Keratinocyte (primary cell): Measurements from ENCODE around the gene ATOX1. TPM values are rescaled to one million over a fixed set of nuclear protein-coding genes. Genes with fewer than 3 reads are reported as not detected.

Experiments used
- DNase-seq: peaks from one replicate; pipeline ENCODE4 v3.0.0-alpha.2; 2011; ENCODE audit warnings: low read depth, missing footprints, low spot score
- FAIRE-seq: peaks from 2 replicates; lab custom pipeline; 2011; peaks lifted over from hg19 to GRCh38; lab: Jason Lieb, UNC
- H2AFZ ChIP-seq: 2 replicates; pipeline ENCODE4 v1.6.0; 2012; ENCODE audit warnings: low read length, control low read depth, inconsistent platforms; ENCODE audit not compliant: control insufficient read depth
- H3K27ac ChIP-seq: 2 replicates; pipeline ENCODE4 v1.5.1; 2011; ENCODE audit warnings: low read length; ENCODE audit not compliant: control insufficient read depth, insufficient read depth
- H3K27me3 ChIP-seq: 3 replicates; pipeline ENCODE4 v1.6.0; 2011; ENCODE audit warnings: low read length; ENCODE audit not compliant: control insufficient read depth, insufficient read depth; ENCODE audit errors: extremely low read depth
- H3K36me3 ChIP-seq, 2 experiments: 2 replicates in 1 of 2; 3 replicates in 1 of 2; pipeline ENCODE4 v1.5.1; 2011; ENCODE audit warnings: low read length in 2 of 2, mild to moderate bottlenecking in 1 of 2; ENCODE audit not compliant: control insufficient read depth in 2 of 2, insufficient read depth in 2 of 2; ENCODE audit errors: extremely low read depth in 1 of 2
- H3K4me1 ChIP-seq: 3 replicates; pipeline ENCODE4 v1.5.1; 2011; ENCODE audit warnings: low read length; ENCODE audit not compliant: control insufficient read depth, insufficient read depth; ENCODE audit errors: extremely low read depth
- H3K4me2 ChIP-seq: 3 replicates; pipeline ENCODE4 v1.6.0; 2011; ENCODE audit warnings: low read depth, low read length; ENCODE audit not compliant: control insufficient read depth, insufficient read depth; ENCODE audit errors: extremely low read depth
- H3K4me3 ChIP-seq, 3 experiments: fragments of 200-600 bp in 1 of 3; sonication (generic) in 1 of 3; 2 replicates in 2 of 3; 3 replicates in 1 of 3; pipeline ENCODE4 v1.5.1; 2011 to 2016; ENCODE audit warnings: low read length in 3 of 3, mild to moderate bottlenecking in 3 of 3, control low read depth in 2 of 3, inconsistent platforms in 1 of 3, low read depth in 1 of 3, mixed read lengths in 1 of 3, mixed run types in 1 of 3, moderate library complexity in 1 of 3; ENCODE audit not compliant: control insufficient read depth in 2 of 3, insufficient read depth in 2 of 3; ENCODE audit errors: extremely low read depth in 1 of 3
- H3K79me2 ChIP-seq: 2 replicates; pipeline ENCODE4 v1.6.0; 2012; ENCODE audit warnings: low read length; ENCODE audit not compliant: control insufficient read depth, insufficient read depth
- H3K9ac ChIP-seq: 3 replicates; pipeline ENCODE4 v1.6.0; 2011; ENCODE audit warnings: low read length; ENCODE audit not compliant: control insufficient read depth, insufficient read depth; ENCODE audit errors: extremely low read depth
- H3K9me1 ChIP-seq: 3 replicates; pipeline ENCODE4 v1.6.0; 2011; ENCODE audit warnings: low read length; ENCODE audit not compliant: control insufficient read depth, insufficient read depth; ENCODE audit errors: extremely low read depth
- H3K9me3 ChIP-seq: 2 replicates; pipeline ENCODE4 v1.5.1; 2012; ENCODE audit warnings: low read depth, low read length; ENCODE audit not compliant: control insufficient read depth
- H4K20me1 ChIP-seq: 3 replicates; pipeline ENCODE4 v1.6.0; 2011; ENCODE audit warnings: low read length; ENCODE audit not compliant: control insufficient read depth, insufficient read depth; ENCODE audit errors: extremely low read depth
- EZH2 ChIP-seq: IDR thresholded peaks from one replicate; pipeline ENCODE4 v1.6.1; 2012; ENCODE audit warnings: inconsistent platforms, mild to moderate bottlenecking, low read length, moderate library complexity
- dilution Hi-C: fragments of 300-500 bp; cut with MboI; formaldehyde crosslinking; loops from one replicate; pipeline ENCODE4 v1.7.0; 2020; ENCODE audit warnings: low sequenced_read_pairs; ENCODE audit not compliant: extremely low pct_ligation_motif_present
- polyA plus RNA-seq, 5 experiments: library from polyadenylated mRNA; depleted of rRNA in 3 of 5; stranded (reverse) in 3 of 5; stranded (forward) in 1 of 5; unstranded in 1 of 5; fragments of >200 nt; gene quantifications; 1 replicate in 1 of 5; 2 replicates in 3 of 5; 3 replicates in 1 of 5; pipeline versions ENCODE4 v1.2.1 to v1.2.3, GENCODE V29; 2011 to 2012; ENCODE audit warnings: missing spikeins in 2 of 5, low read depth in 1 of 5, low replicate concordance in 1 of 5
- TF ChIP-seq, protein P1 (sequence below), 3 experiments: IDR thresholded peaks in 1 of 3; conservative IDR thresholded peaks in 1 of 3; optimal IDR thresholded peaks in 1 of 3; 2 replicates in 2 of 3; 3 replicates in 1 of 3; pipeline versions ENCODE3 to v1.5.1; 2011; ENCODE audit warnings: low read length in 3 of 3, mild to moderate bottlenecking in 3 of 3, moderate library complexity in 2 of 3, control low read depth in 1 of 3, inconsistent platforms in 1 of 3; ENCODE audit not compliant: insufficient read depth in 2 of 3; ENCODE audit errors: extremely low read depth in 1 of 3

Gene ATOX1
- polyA plus RNA-seq, 1 donor (not counting 4 experiments of a cell fraction or from before 2014, with no cell fraction given) = 173 TPM

GRCh38 chr5:151764801-151765200, 6.4 kb upstream of the ATOX1 start:
- H3K36me3 ChIP-seq = no peaks in the 10 kb centered on the region
- H3K4me2 ChIP-seq = no peak overlapping the region
- H3K9me1 ChIP-seq = no peaks in the 10 kb centered on the region
- no peak overlapping the region for H3K4me3 ChIP-seq
- no peak for DNase-seq
- H3K9ac ChIP-seq = no peak overlapping the region
- FAIRE-seq = no peak
- H3K27me3 ChIP-seq = no peaks in the 10 kb centered on the region
- no peaks in the 10 kb centered on the region for H4K20me1 ChIP-seq
- no peaks in the 10 kb centered on the region for H3K79me2 ChIP-seq
- no peak overlapping the region for H2AFZ ChIP-seq
- H3K27ac ChIP-seq = no peak overlapping the region
- no peaks in the 10 kb centered on the region for H3K4me1 ChIP-seq
- H3K9me3 ChIP-seq = no peaks in the 10 kb centered on the region
- dilution Hi-C loops = no loop called here
- TF ChIP-seq, protein P1, sequence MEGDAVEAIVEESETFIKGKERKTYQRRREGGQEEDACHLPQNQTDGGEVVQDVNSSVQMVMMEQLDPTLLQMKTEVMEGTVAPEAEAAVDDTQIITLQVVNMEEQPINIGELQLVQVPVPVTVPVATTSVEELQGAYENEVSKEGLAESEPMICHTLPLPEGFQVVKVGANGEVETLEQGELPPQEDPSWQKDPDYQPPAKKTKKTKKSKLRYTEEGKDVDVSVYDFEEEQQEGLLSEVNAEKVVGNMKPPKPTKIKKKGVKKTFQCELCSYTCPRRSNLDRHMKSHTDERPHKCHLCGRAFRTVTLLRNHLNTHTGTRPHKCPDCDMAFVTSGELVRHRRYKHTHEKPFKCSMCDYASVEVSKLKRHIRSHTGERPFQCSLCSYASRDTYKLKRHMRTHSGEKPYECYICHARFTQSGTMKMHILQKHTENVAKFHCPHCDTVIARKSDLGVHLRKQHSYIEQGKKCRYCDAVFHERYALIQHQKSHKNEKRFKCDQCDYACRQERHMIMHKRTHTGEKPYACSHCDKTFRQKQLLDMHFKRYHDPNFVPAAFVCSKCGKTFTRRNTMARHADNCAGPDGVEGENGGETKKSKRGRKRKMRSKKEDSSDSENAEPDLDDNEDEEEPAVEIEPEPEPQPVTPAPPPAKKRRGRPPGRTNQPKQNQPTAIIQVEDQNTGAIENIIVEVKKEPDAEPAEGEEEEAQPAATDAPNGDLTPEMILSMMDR (optimal IDR thresholded peaks at IDR 0.05 in 1 of 3, IDR thresholded peaks at IDR 0.05 in 1 of 3, conservative IDR thresholded peaks at IDR 0.05 in 1 of 3; ENCODE audit: extremely low read depth in 1 of 3, insufficient read depth in 2 of 3, low read length in 3 of 3) = no peak
- TF ChIP-seq EZH2 = no peak

- dilution Hi-C loops = no loop called here
Measured at GRCh38 chr5:151758141-151758429, 346 bp downstream of the ATOX1 start.

More at GRCh38 chr5:151758141-151758429, 346 bp downstream of the ATOX1 start:
- H2AFZ ChIP-seq = peak overlapping the region; percentile 24
- H3K4me3 ChIP-seq = peak overlapping the region; percentile 74 to 79 (median 79)
- H3K27me3 ChIP-seq = no peaks in the 10 kb centered on the region
- peak overlapping the region; percentile 81 for H3K9ac ChIP-seq
- H3K9me3 ChIP-seq = no peaks in the 10 kb centered on the region
- no peak for DNase-seq
- no peak for TF ChIP-seq EZH2
- TF ChIP-seq, protein P1 (optimal IDR thresholded peaks at IDR 0.05 in 1 of 3, IDR thresholded peaks at IDR 0.05 in 1 of 3, conservative IDR thresholded peaks at IDR 0.05 in 1 of 3; ENCODE audit: extremely low read depth in 1 of 3, insufficient read depth in 2 of 3, low read length in 3 of 3) = no peak
- H3K4me2 ChIP-seq = peak overlapping the region; percentile 92
- no peaks in the 10 kb centered on the region for H3K9me1 ChIP-seq
- H3K36me3 ChIP-seq = peaks cover 2 to 4% of the 10 kb centered on the region in 2 experiments
- H3K27ac ChIP-seq = peak overlapping the region; percentile 66
- FAIRE-seq = no peak
- no peaks in the 10 kb centered on the region for H4K20me1 ChIP-seq
- peaks cover 13% of the 10 kb centered on the region for H3K4me1 ChIP-seq
- H3K79me2 ChIP-seq = peaks cover 48% of the 10 kb centered on the region
